OCI-LY7 (cell line): Measurements from ENCODE around the gene SPP2. TPM values are rescaled to one million over a fixed set of nuclear protein-coding genes. Genes with fewer than 3 reads are reported as not detected.

Experiments used
- BruUV-seq: library from RNA; stranded (reverse); fragments of 400-500 nt; replicated peaks from 2 replicates; lab custom pipeline; 2021; lab: Mats Ljungman, UMichigan
- CTCF ChIA-PET: fragments of 300-600 bp; sonication (Branson Sonifier 250); formaldehyde crosslinking; loops from one replicate; lab custom pipeline; 2022; ENCODE audit warnings: antibody characterized with exemption; ENCODE audit not compliant: unreplicated experiment; lab: Charles Lee
- POLR2A ChIA-PET: fragments of 300-600 bp; sonication (Branson Sonifier 250); formaldehyde crosslinking; loops from one replicate; lab custom pipeline; 2022; ENCODE audit warnings: antibody characterized with exemption; lab: Charles Lee
- DNase-seq: peaks from one replicate; pipeline ENCODE4 v3.0.0-alpha.2; 2015; ENCODE audit warnings: low spot score
- H2AFZ ChIP-seq: fragments of 200-600 bp; sonication (generic), shearing (Covaris generic); 2 replicates; pipeline ENCODE4 v1.6.1; 2014; ENCODE audit warnings: mild to moderate bottlenecking, antibody characterized with exemption, low read length, moderate library complexity
- H3K27ac ChIP-seq: fragments of 200-600 bp; sonication (generic); 2 replicates; pipeline ENCODE4 v1.5.1; 2014; ENCODE audit warnings: mixed run types, low read depth, mild to moderate bottlenecking, moderate library complexity, low read length, inconsistent platforms; ENCODE audit not compliant: poor library complexity, severe bottlenecking
- H3K36me3 ChIP-seq: fragments of 200-600 bp; sonication (generic); 2 replicates; pipeline ENCODE4 v1.6.1; 2014; ENCODE audit warnings: mild to moderate bottlenecking, antibody characterized with exemption, low read length, moderate library complexity, mixed read lengths; ENCODE audit not compliant: insufficient read depth
- H3K4me1 ChIP-seq: fragments of 200-600 bp; sonication (generic); 2 replicates; pipeline ENCODE4 v1.5.1; 2014; ENCODE audit warnings: mild to moderate bottlenecking, low read length; ENCODE audit not compliant: insufficient read depth, poor library complexity, severe bottlenecking
- H3K4me2 ChIP-seq: fragments of 200-600 bp; sonication (generic); 2 replicates; pipeline ENCODE4 v1.6.1; 2014; ENCODE audit warnings: mild to moderate bottlenecking, low read length
- H3K4me3 ChIP-seq: fragments of 200-600 bp; sonication (generic); 2 replicates; pipeline ENCODE4 v1.5.1; 2014; ENCODE audit warnings: mild to moderate bottlenecking, low read depth, low read length; ENCODE audit not compliant: poor library complexity, severe bottlenecking
- H3K79me2 ChIP-seq: fragments of 200-600 bp; sonication (generic); 2 replicates; pipeline ENCODE4 v1.6.1; 2016; ENCODE audit warnings: low read depth, mild to moderate bottlenecking, low read length, moderate library complexity, mixed read lengths; ENCODE audit not compliant: insufficient read depth
- H3K9me2 ChIP-seq: fragments of 200-600 bp; sonication (generic); 2 replicates; pipeline ENCODE4 v1.6.1; 2016; ENCODE audit warnings: mild to moderate bottlenecking, low read length, mixed read lengths; ENCODE audit not compliant: insufficient read depth
- H3K9me3 ChIP-seq: fragments of 200-600 bp; sonication (generic); 2 replicates; pipeline ENCODE4 v1.6.1; 2014; ENCODE audit warnings: mild to moderate bottlenecking, mixed run types, low read length, mixed read lengths
- H4K20me1 ChIP-seq: fragments of 200-600 bp; sonication (generic); 2 replicates; pipeline ENCODE4 v1.6.1; 2014; ENCODE audit warnings: mild to moderate bottlenecking, antibody characterized with exemption, low read length, moderate library complexity, mixed read lengths; ENCODE audit not compliant: insufficient read depth
- CTCF ChIP-seq: fragments of 200-600 bp; sonication (generic); conservative IDR thresholded peaks from 2 replicates; pipeline ENCODE4 v1.5.1; 2014; ENCODE audit warnings: mild to moderate bottlenecking, antibody characterized with exemption, low read length, moderate library complexity, mixed read lengths
- EZH2phosphoT487 ChIP-seq: fragments of 200-600 bp; sonication (generic); IDR thresholded peaks from 2 replicates; pipeline ENCODE4 v1.6.1; 2018; ENCODE audit warnings: low read depth, borderline replicate concordance, mild to moderate bottlenecking, mixed run types, antibody characterized with exemption, low read length, moderate library complexity, mixed read lengths
- intact Hi-C: fragments of 100-400 bp; cut with micrococcal nuclease; formaldehyde crosslinking; loops from one replicate; pipeline ENCODE4 v1.10.0; 2022; ENCODE audit not compliant: unreplicated experiment
- total RNA-seq, 2 experiments: library from RNA; depleted of rRNA in 1 of 2; stranded (reverse); fragments of >200 nt in 1 of 2; shearing (Covaris generic) in 1 of 2; gene quantifications; 2 replicates each; pipeline ENCODE4 v1.2.3, GENCODE V29; 2014 to 2022

Gene SPP2
- total RNA-seq, 2 experiments from 2014 or later, result not detected

GRCh38 chr2:234075947-234076346, 25.4 kb downstream of the SPP2 start:
- ChIA-PET CTCF (no interaction called here), POLR2A (interaction anchor here (0.6 kb wide), 1 partner anchor 236 kb away, joined by 3 read pairs; no protein-coding TSS in a partner anchor)
- Histone ChIP-seq H3K9me2 (no peaks in the 10 kb centered on the region), H3K9me3 (no peaks in the 10 kb centered on the region), H3K27ac (no peak overlapping the region), H3K79me2 (no peaks in the 10 kb centered on the region), H4K20me1 (no peaks in the 10 kb centered on the region), H2AFZ (no peak overlapping the region), H3K4me3 (no peak overlapping the region), H3K4me1 (no peaks in the 10 kb centered on the region), H3K4me2 (no peak overlapping the region), H3K36me3 (no peaks in the 10 kb centered on the region)
- no peak for TF ChIP-seq EZH2phosphoT487
- no peak for TF ChIP-seq CTCF
- intact Hi-C loops, result no loop called here
- BruUV-seq, result no TSS peak
- no peak for DNase-seq

GRCh38 chr2:234076451-234076850, 25.9 kb downstream of the SPP2 start:
- ChIA-PET CTCF (no interaction called here), POLR2A (interaction anchor here (0.6 kb wide), 1 partner anchor 8 kb away, joined by 3 read pairs; no protein-coding TSS in a partner anchor)
- intact Hi-C loops, result no loop called here
- Histone ChIP-seq H3K9me3 (no peaks in the 10 kb centered on the region), H3K4me1 (no peaks in the 10 kb centered on the region), H2AFZ (no peak overlapping the region), H3K27ac (no peak overlapping the region), H3K36me3 (no peaks in the 10 kb centered on the region), H3K9me2 (no peaks in the 10 kb centered on the region), H3K4me2 (no peak overlapping the region), H3K4me3 (no peak overlapping the region), H4K20me1 (no peaks in the 10 kb centered on the region), H3K79me2 (no peaks in the 10 kb centered on the region)
- DNase-seq, result no peak
- BruUV-seq, result no TSS peak
- no peak for TF ChIP-seq EZH2phosphoT487
- TF ChIP-seq CTCF, result no peak

- Histone ChIP-seq H3K4me2 (no peak overlapping the region), H2AFZ (no peak overlapping the region), H3K79me2 (no peaks in the 10 kb centered on the region), H3K4me1 (no peaks in the 10 kb centered on the region), H3K9me2 (no peaks in the 10 kb centered on the region), H4K20me1 (no peaks in the 10 kb centered on the region), H3K9me3 (no peaks in the 10 kb centered on the region), H3K27ac (no peak overlapping the region), H3K36me3 (no peaks in the 10 kb centered on the region), H3K4me3 (no peak overlapping the region)
- no TSS peak for BruUV-seq
- ChIA-PET CTCF (no interaction called here), POLR2A (no interaction called here)
- no peak for DNase-seq
- intact Hi-C loops, result no loop called here
- no peak for TF ChIP-seq CTCF
These were observed 27.6 kb downstream of the SPP2 start for GRCh38 chr2:234078129-234078528.
